ENCODE data around the gene SLC26A8.
"Not testable (repeated sequence)": the region's sequence is repeated elsewhere in the genome, so short reads cannot be mapped to it uniquely, and the experiment has no call there.

SLC26A8 gene

GRCh38 chr6:35993150-35993549 is 31.3 kb downstream of the SLC26A8 start:
- no peak for DNase-seq (ENCODE audit: low read depth)

- DNase-seq (ENCODE audit: low read depth), result not testable (repeated sequence)
These were observed 36.4 kb downstream of the SLC26A8 start for GRCh38 chr6:35988047-35988446.

GRCh38 chr6:35984701-35985100 is 39.7 kb downstream of the SLC26A8 start:
- no peak for DNase-seq (ENCODE audit: low read depth)

GRCh38 chr6:35980991-35981645 is 43.3 kb downstream of the SLC26A8 start:
- DNase-seq (ENCODE audit: low read depth), result no peak

- not testable (repeated sequence) for DNase-seq (ENCODE audit: low read depth)
These were observed 44.3 kb downstream of the SLC26A8 start for GRCh38 chr6:35980126-35980525.

- no peak for DNase-seq (ENCODE audit: low read depth)
These were observed 47.1 kb downstream of the SLC26A8 start for GRCh38 chr6:35977308-35977707.

GRCh38 chr6:35973670-35974222 is 50.7 kb downstream of the SLC26A8 start:
- no peak for DNase-seq (ENCODE audit: low read depth)

GRCh38 chr6:35972471-35973367 is 51.7 kb downstream of the SLC26A8 start:
- DNase-seq (ENCODE audit: low read depth), result no peak

GRCh38 chr6:35970181-35970580 is 54.3 kb downstream of the SLC26A8 start:
- no peak for DNase-seq (ENCODE audit: low read depth)

- DNase-seq (ENCODE audit: low read depth), result no peak
These were observed 54.8 kb downstream of the SLC26A8 start for GRCh38 chr6:35969646-35970045.

GRCh38 chr6:35968821-35969220 is 55.6 kb downstream of the SLC26A8 start:
- no peak for DNase-seq (ENCODE audit: low read depth)

- DNase-seq (ENCODE audit: low read depth), result no peak
These were observed 57.2 kb downstream of the SLC26A8 start for GRCh38 chr6:35967076-35967774.

GRCh38 chr6:35962779-35963560 is 61.5 kb downstream of the SLC26A8 start:
- no peak for DNase-seq (ENCODE audit: low read depth)

GRCh38 chr6:35960187-35960586 is 64.3 kb downstream of the SLC26A8 start:
- no peak for DNase-seq (ENCODE audit: low read depth)

- no peak for DNase-seq (ENCODE audit: low read depth)
These were observed 68.5 kb downstream of the SLC26A8 start for GRCh38 chr6:35955970-35956369.

GRCh38 chr6:35955521-35955920 is 68.9 kb downstream of the SLC26A8 start:
- DNase-seq (ENCODE audit: low read depth), result no peak

- DNase-seq (ENCODE audit: low read depth), result no peak
These were observed 69.4 kb downstream of the SLC26A8 start for GRCh38 chr6:35955071-35955470.

GRCh38 chr6:35954333-35954732 is 70.1 kb downstream of the SLC26A8 start:
- DNase-seq (ENCODE audit: low read depth), result no peak

- no peak for DNase-seq (ENCODE audit: low read depth)
These were observed 75.7 kb downstream of the SLC26A8 start for GRCh38 chr6:35948725-35949124.

- no peak for DNase-seq (ENCODE audit: low read depth)
These were observed 78.8 kb downstream of the SLC26A8 start for GRCh38 chr6:35945650-35946025.

- DNase-seq (ENCODE audit: low read depth), result no peak
These were observed 81.1 kb downstream of the SLC26A8 start for GRCh38 chr6:35943390-35943789.

- no peak for DNase-seq (ENCODE audit: low read depth)
These were observed 82.1 kb downstream of the SLC26A8 start for GRCh38 chr6:35942355-35942754.
